HepG2 (cell line): Measurements from ENCODE around the gene RAB5B. TPM values are rescaled to one million over a fixed set of nuclear protein-coding genes. Genes with fewer than 3 reads are reported as not detected.
"Not testable (repeated sequence)": the region's sequence is repeated elsewhere in the genome, so short reads cannot be mapped to it uniquely, and the experiment has no call there.

Experiments used
- ATAC-seq: fragments of 200-7000 bp; cut with Tn5 transposase; 3 replicates; pipeline ENCODE4 v1.9.1; 2020; ENCODE audit warnings: mild to moderate bottlenecking, moderate library complexity
- BruUV-seq: library from RNA; stranded (reverse); fragments of 400-500 nt; replicated peaks from 2 replicates; lab custom pipeline; 2021; lab: Mats Ljungman, UMichigan
- CTCF ChIA-PET: fragments of 300-600 bp; formaldehyde crosslinking; extraction: SDS; loops from one replicate; lab custom pipeline; 2021; ENCODE audit warnings: low total read pairs, inconsistent platforms, low intra/inter-chr PET ratio; lab: Yijun Ruan, JAX
- POLR2A ChIA-PET: fragments of 350-600 bp; sonication (Branson Sonifier 250); formaldehyde crosslinking; loops from one replicate; lab custom pipeline; 2020; ENCODE audit warnings: antibody characterized with exemption, inconsistent platforms; lab: Yijun Ruan, JAX
- DNase-seq: peaks from one replicate; pipeline ENCODE4 v3.0.0-alpha.2; 2015; ENCODE audit warnings: low spot score
- FAIRE-seq: peaks from 3 replicates; lab custom pipeline; 2011; peaks lifted over from hg19 to GRCh38; lab: Jason Lieb, UNC
- H2AFZ ChIP-seq: one replicate; pipeline ENCODE4 v1.6.1; 2011; ENCODE audit warnings: low read length, inconsistent platforms
- H3K27ac ChIP-seq: fragments of 300-600 bp; 3 replicates; pipeline ENCODE4 v1.8.0; 2011; ENCODE audit warnings: mixed run types, mild to moderate bottlenecking, mixed read lengths, low read length, inconsistent platforms; ENCODE audit not compliant: insufficient read depth; ENCODE audit errors: extremely low read length
- H3K27me3 ChIP-seq, 2 experiments: fragments of 200-600 bp in 1 of 2; 2 replicates in 1 of 2; 3 replicates in 1 of 2; pipeline versions ENCODE4 v1.6.0 to v1.8.0; 2011; ENCODE audit warnings: low read length in 2 of 2, mild to moderate bottlenecking in 2 of 2, moderate library complexity in 2 of 2, inconsistent platforms in 1 of 2; ENCODE audit not compliant: insufficient read depth in 2 of 2, control insufficient read depth in 1 of 2
- H3K36me3 ChIP-seq, 2 experiments: fragments of 200-600 bp in 1 of 2; replicated peaks in 1 of 2; 2 replicates in 1 of 2; 3 replicates in 1 of 2; pipeline versions ENCODE4 v1.5.1 to v1.8.0; 2011; ENCODE audit warnings: low read length in 2 of 2, inconsistent platforms in 1 of 2; ENCODE audit not compliant: insufficient read depth in 2 of 2, control insufficient read depth in 1 of 2
- H3K4me1 ChIP-seq: 2 replicates; pipeline ENCODE4 v1.5.1; 2012; ENCODE audit warnings: low read length, inconsistent platforms; ENCODE audit not compliant: insufficient read depth
- H3K4me2 ChIP-seq: 2 replicates; pipeline ENCODE4 v1.6.0; 2011; ENCODE audit warnings: low read depth, low read length, inconsistent platforms
- H3K4me3 ChIP-seq, 3 experiments: fragments of 200-600 bp in 1 of 3; sonication (generic), shearing (Covaris generic) in 1 of 3; replicated peaks in 1 of 3; 2 replicates each; pipeline ENCODE4 v1.5.1; 2011 to 2016; ENCODE audit warnings: low read length in 3 of 3, inconsistent platforms in 2 of 3, low read depth in 2 of 3, mild to moderate bottlenecking in 2 of 3, control low read depth in 1 of 3, mixed read lengths in 1 of 3; ENCODE audit not compliant: insufficient read depth in 1 of 3
- H3K79me2 ChIP-seq: one replicate; pipeline ENCODE4 v1.6.1; 2011; ENCODE audit warnings: low read length, inconsistent platforms; ENCODE audit not compliant: insufficient read depth
- H3K9ac ChIP-seq: 2 replicates; pipeline ENCODE4 v1.6.0; 2011; ENCODE audit warnings: mild to moderate bottlenecking, low read depth, low read length, inconsistent platforms; ENCODE audit not compliant: insufficient read depth
- H3K9me3 ChIP-seq: 2 replicates; pipeline ENCODE4 v1.5.1; 2012; ENCODE audit warnings: mild to moderate bottlenecking, low read length
- H4K20me1 ChIP-seq: 2 replicates; pipeline ENCODE4 v1.6.0; 2011; ENCODE audit warnings: inconsistent platforms, mild to moderate bottlenecking, low read length, moderate library complexity; ENCODE audit not compliant: insufficient read depth
- ZNF121 ChIP-seq: sonication (generic); formaldehyde crosslinking; IDR thresholded peaks from 2 replicates; pipeline ENCODE4 v1.5.0; 2020; ENCODE audit warnings: mild to moderate bottlenecking, missing genetic modification reagents
- ZNF670 ChIP-seq: sonication (generic); formaldehyde crosslinking; IDR thresholded peaks from 2 replicates; pipeline ENCODE4 v1.8.0; 2022; ENCODE audit warnings: mild to moderate bottlenecking, missing genetic modification reagents, borderline replicate concordance
- WGBS: methylation state at CpG from one replicate; pipeline ENCODE4 v1.1.6; 2017; ENCODE audit warnings: low lambda C conversion rate; 5-methylcytosine and 5-hydroxymethylcytosine counted together
- in situ Hi-C: cut with HindIII; loops from 2 replicates; pipeline ENCODE4 v1.10.0; 2017; ENCODE audit warnings: low pct_unique_long_range_greater_than_20kb; ENCODE audit not compliant: extremely low pct_ligation_motif_present
- intact Hi-C: fragments of 100-400 bp; cut with micrococcal nuclease; formaldehyde crosslinking; loops from one replicate; pipeline ENCODE4 v1.10.0; 2022; ENCODE audit not compliant: unreplicated experiment
- polyA plus RNA-seq, 8 experiments: library from polyadenylated mRNA; depleted of rRNA in 3 of 8; stranded (reverse) in 7 of 8; unstranded in 1 of 8; fragments of >200 nt; fragmentation: Illumina TruSeq in 4 of 8; extraction: Trizol in 4 of 8; gene quantifications; 2 replicates each; pipeline versions ENCODE4 v1.2.1 to v1.2.3, GENCODE V29; 2011 to 2016; ENCODE audit warnings: low read depth in 4 of 8, missing spikeins in 1 of 8, mixed read lengths in 1 of 8; ENCODE audit not compliant: insufficient read depth in 1 of 8
- total RNA-seq, 5 experiments: library from RNA; depleted of rRNA; stranded (reverse); fragments of >200 nt; fragmentation: Illumina TruSeq; extraction: Trizol; gene quantifications; 2 replicates each; pipeline ENCODE4 v1.2.3, GENCODE V29; 2016; ENCODE audit warnings: low read depth in 1 of 5

The RAB5B gene
- total and polyA plus RNA-seq, 2 of the 13 experiments (the other 11 are each of a cell fraction or from before 2014, with no cell fraction given), result 26.0 to 68.3 TPM

GRCh38 chr12:55981882-55982281 is 8.0 kb downstream of the RAB5B start:
- H3K9ac ChIP-seq, H2AFZ ChIP-seq, intact Hi-C loops, in situ Hi-C loops, H3K79me2 ChIP-seq, H3K4me1 ChIP-seq, H4K20me1 ChIP-seq, BruUV-seq, ATAC-seq, H3K4me2 ChIP-seq, H3K9me3 ChIP-seq, DNase-seq, H3K4me3 ChIP-seq, FAIRE-seq, H3K27me3 ChIP-seq, H3K27ac ChIP-seq, CTCF ChIA-PET: not testable (repeated sequence)
- 92% methylated on average over 5 of the region's 5 CpGs for WGBS
- POLR2A ChIA-PET, result interaction anchor here (5.6 kb wide), 1 partner anchor 8 kb away, joined by 45 read pairs; the partner anchor contains the start of gene RAB5B
- H3K36me3 ChIP-seq, result peaks cover 0 to 21% of the 10 kb centered on the region in 2 experiments; a peak in 4 of 5 replicates

GRCh38 chr12:55982319-55982936 is 8.6 kb downstream of the RAB5B start:
- Histone ChIP-seq H4K20me1 (no peaks in the 10 kb centered on the region), H3K4me2 (no peak overlapping the region), H3K4me1 (no peaks in the 10 kb centered on the region), H3K79me2 (peaks cover 8% of the 10 kb centered on the region), H3K9ac (no peak overlapping the region), H2AFZ (no peak overlapping the region), H3K27me3 (no peaks in the 10 kb centered on the region), H3K36me3 (peaks cover 0 to 21% of the 10 kb centered on the region in 2 experiments; a peak in 4 of 5 replicates), H3K9me3 (no peaks in the 10 kb centered on the region), H3K27ac (no peak overlapping the region), H3K4me3 (no peak overlapping the region)
- in situ Hi-C loops (no loop called here), intact Hi-C loops (no loop called here)
- no TSS peak for BruUV-seq
- CTCF ChIA-PET, result no interaction called here
- DNase-seq, result no peak
- ATAC-seq, result no peak
- 94% methylated on average over 3 of the region's 3 CpGs for WGBS
- peak; percentile 64 for TF ChIP-seq ZNF121 (CRISPR knock-in tag)
- no peak for TF ChIP-seq ZNF670 (CRISPR knock-in tag)
- POLR2A ChIA-PET, result interaction anchor here (0.9 to 5.6 kb wide), 2 partner anchors 8 to 13 kb away, joined by 4 to 45 read pairs; partner anchors contain the start of gene RAB5B
- no peak for FAIRE-seq
